Gastrocnemius medialis (tissue), 4 donors: ENCODE data around the gene SEC24D.

Experiments
- POLR2A ChIP-seq, 2 donors: fragments of 450-650 bp; IDR thresholded peaks; one replicate each; pipeline ENCODE4 v1.6.1; 2017; ENCODE audit warnings: antibody characterized with exemption in 2 of 2, mild to moderate bottlenecking in 2 of 2, moderate library complexity in 2 of 2
- TF ChIP-seq, protein P1 (sequence below), 5 experiments: fragments of 450-650 bp in 3 of 5; fragments of 200-600 bp in 2 of 5; sonication (generic) in 2 of 5; IDR thresholded peaks in 4 of 5; conservative IDR thresholded peaks in 1 of 5; 1 replicate in 4 of 5; 2 replicates in 1 of 5; pipeline ENCODE4 v1.5.1; 2016 to 2019; ENCODE audit warnings: antibody characterized with exemption in 5 of 5, mild to moderate bottlenecking in 3 of 5, moderate library complexity in 3 of 5

DNA sequence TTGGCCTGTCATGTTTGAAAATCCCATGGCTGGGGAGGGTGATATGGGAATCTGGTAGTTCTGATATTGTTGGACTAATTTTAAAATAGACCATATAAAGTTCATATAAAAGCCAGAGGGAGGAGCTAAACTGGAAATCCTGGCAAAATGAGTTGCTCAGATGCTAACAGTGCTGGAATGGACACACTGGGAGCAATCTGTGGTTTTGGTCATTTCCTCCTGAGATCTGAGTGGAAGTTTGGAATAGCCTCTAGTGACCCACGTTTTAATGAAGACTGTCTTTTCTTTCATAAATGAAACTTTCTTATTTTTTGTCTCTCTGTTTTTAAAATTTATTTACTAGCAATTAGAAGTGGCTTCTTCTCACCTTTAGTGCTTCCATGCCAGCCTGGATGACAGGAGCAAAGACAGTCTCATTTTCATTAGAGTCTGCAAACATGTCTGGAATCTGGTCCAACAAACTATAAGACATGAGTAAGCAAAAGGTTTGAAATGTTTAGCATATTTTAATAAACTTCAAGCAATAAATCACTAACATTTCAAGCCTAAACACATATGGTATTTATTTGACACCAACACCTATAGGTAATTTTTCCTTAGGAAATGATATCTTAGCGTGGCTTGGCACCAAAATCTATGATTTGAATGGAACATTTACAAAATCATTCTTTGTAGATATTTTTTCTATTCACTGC lies 84.2 kb downstream of the SEC24D start:
- TF ChIP-seq, protein P1, sequence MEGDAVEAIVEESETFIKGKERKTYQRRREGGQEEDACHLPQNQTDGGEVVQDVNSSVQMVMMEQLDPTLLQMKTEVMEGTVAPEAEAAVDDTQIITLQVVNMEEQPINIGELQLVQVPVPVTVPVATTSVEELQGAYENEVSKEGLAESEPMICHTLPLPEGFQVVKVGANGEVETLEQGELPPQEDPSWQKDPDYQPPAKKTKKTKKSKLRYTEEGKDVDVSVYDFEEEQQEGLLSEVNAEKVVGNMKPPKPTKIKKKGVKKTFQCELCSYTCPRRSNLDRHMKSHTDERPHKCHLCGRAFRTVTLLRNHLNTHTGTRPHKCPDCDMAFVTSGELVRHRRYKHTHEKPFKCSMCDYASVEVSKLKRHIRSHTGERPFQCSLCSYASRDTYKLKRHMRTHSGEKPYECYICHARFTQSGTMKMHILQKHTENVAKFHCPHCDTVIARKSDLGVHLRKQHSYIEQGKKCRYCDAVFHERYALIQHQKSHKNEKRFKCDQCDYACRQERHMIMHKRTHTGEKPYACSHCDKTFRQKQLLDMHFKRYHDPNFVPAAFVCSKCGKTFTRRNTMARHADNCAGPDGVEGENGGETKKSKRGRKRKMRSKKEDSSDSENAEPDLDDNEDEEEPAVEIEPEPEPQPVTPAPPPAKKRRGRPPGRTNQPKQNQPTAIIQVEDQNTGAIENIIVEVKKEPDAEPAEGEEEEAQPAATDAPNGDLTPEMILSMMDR (IDR thresholded peaks at IDR 0.05 in 4 of 5, conservative IDR thresholded peaks at IDR 0.05 in 1 of 5): no peak
- no peak for TF ChIP-seq POLR2A (IDR thresholded peaks at IDR 0.05)
